Embryonic facial prominence (tissue), 1 donor: ENCODE measurements around the gene TMEM132D.

ENCODE experiments used
- DNase-seq: peaks from one replicate; pipeline ENCODE4 v3.0.0-alpha.2; 2016; ENCODE audit errors: extremely low spot score

Gene TMEM132D

GRCh38 chr12:129446696-129447095 lies 457.1 kb downstream of the TMEM132D start:
- no peak for DNase-seq

GRCh38 chr12:129440278-129440677 lies 463.5 kb downstream of the TMEM132D start:
- no peak for DNase-seq

- no peak for DNase-seq
Measured at GRCh38 chr12:129434790-129435189, 469.0 kb downstream of the TMEM132D start.

- DNase-seq = no peak
Measured at GRCh38 chr12:129428240-129428936, 475.4 kb downstream of the TMEM132D start.

- no peak for DNase-seq
Measured at GRCh38 chr12:129423041-129423580, 480.7 kb downstream of the TMEM132D start.

- no peak for DNase-seq
Measured at GRCh38 chr12:129413295-129413694, 490.5 kb downstream of the TMEM132D start.

- DNase-seq = no peak
Measured at GRCh38 chr12:129409281-129409680, 494.5 kb downstream of the TMEM132D start.

- no peak for DNase-seq
Measured at GRCh38 chr12:129404556-129404955, 499.3 kb downstream of the TMEM132D start.

- DNase-seq = no peak
Measured at GRCh38 chr12:129401572-129401971, 502.3 kb downstream of the TMEM132D start.

- no peak for DNase-seq
Measured at GRCh38 chr12:129394177-129394825, 509.5 kb downstream of the TMEM132D start.

- DNase-seq = no peak
Measured at GRCh38 chr12:129393357-129393937, 510.4 kb downstream of the TMEM132D start.

GRCh38 chr12:129385637-129385990 lies 518.2 kb downstream of the TMEM132D start:
- DNase-seq = no peak

GRCh38 chr12:129383956-129384355 lies 519.9 kb downstream of the TMEM132D start:
- no peak for DNase-seq

GRCh38 chr12:129381715-129382114 lies 522.1 kb downstream of the TMEM132D start:
- DNase-seq = no peak

- DNase-seq = no peak
Measured at GRCh38 chr12:129379076-129379804, 524.6 kb downstream of the TMEM132D start.

GRCh38 chr12:129378496-129378895 lies 525.3 kb downstream of the TMEM132D start:
- DNase-seq = no peak

- DNase-seq = no peak
Measured at GRCh38 chr12:129373746-129374145, 530.1 kb downstream of the TMEM132D start.

GRCh38 chr12:129372876-129373275 lies 530.9 kb downstream of the TMEM132D start:
- no peak for DNase-seq

GRCh38 chr12:129372348-129372747 lies 531.5 kb downstream of the TMEM132D start:
- DNase-seq = no peak

- DNase-seq = no peak
Measured at GRCh38 chr12:129371268-129371667, 532.6 kb downstream of the TMEM132D start.

- DNase-seq = no peak
Measured at GRCh38 chr12:129366656-129367055, 537.2 kb downstream of the TMEM132D start.

- no peak for DNase-seq
Measured at GRCh38 chr12:129363041-129363440, 540.8 kb downstream of the TMEM132D start.
